K562 (cell line): ENCODE measurements around the gene TTC31. TPM values are rescaled to one million over a fixed set of nuclear protein-coding genes. Genes with fewer than 3 reads are reported as not detected.
A peak's percentile ranks its signal among the peaks of the same experiment; 100 is the strongest.

ENCODE experiments used
- HDAC1 ChIP-seq, 2 experiments: fragments of 450-650 bp; IDR thresholded peaks; 2 replicates each; pipeline ENCODE4 v1.6.1; 2016 to 2017; ENCODE audit warnings: inconsistent platforms in 1 of 2, mild to moderate bottlenecking in 1 of 2, moderate library complexity in 1 of 2
- KAT7 ChIP-seq: sonication (generic); formaldehyde crosslinking; IDR thresholded peaks from 2 replicates; pipeline ENCODE4 v1.8.0; 2022; ENCODE audit warnings: missing genetic modification reagents, mild to moderate bottlenecking, borderline replicate concordance
- NFRKB ChIP-seq: fragments of 450-650 bp; IDR thresholded peaks from 2 replicates; pipeline ENCODE4 v1.6.1; 2016; ENCODE audit warnings: low read depth
- PML ChIP-seq: IDR thresholded peaks from 2 replicates; pipeline ENCODE4 v1.6.1; 2012; ENCODE audit warnings: low read length, inconsistent platforms
- TBL1XR1 ChIP-seq, 2 experiments: IDR thresholded peaks; 2 replicates each; pipeline ENCODE4 v1.6.1; 2012; ENCODE audit warnings: improper control_type of control experiment in 2 of 2, low read length in 2 of 2, mild to moderate bottlenecking in 1 of 2
- TBP ChIP-seq: optimal IDR thresholded peaks from 2 replicates; pipeline ENCODE3; 2011; ENCODE audit warnings: low read depth, low read length, improper control_type of control experiment
- UBTF ChIP-seq, 2 experiments: IDR thresholded peaks; 2 replicates each; pipeline ENCODE4 v1.6.1; 2012; ENCODE audit warnings: improper control_type of control experiment in 2 of 2, low read depth in 2 of 2, low read length in 2 of 2, borderline replicate concordance in 1 of 2
- ZBTB40 ChIP-seq, 2 experiments: fragments of 450-650 bp in 1 of 2; sonication (generic) in 1 of 2; formaldehyde crosslinking in 1 of 2; IDR thresholded peaks; 2 replicates each; pipeline versions ENCODE4 v1.7.1 to v1.9.0; 2016 to 2022; ENCODE audit warnings: inconsistent platforms in 1 of 2, mild to moderate bottlenecking in 1 of 2, missing genetic modification reagents in 1 of 2
- ZNF347 ChIP-seq: fragments of 450-650 bp; formaldehyde crosslinking; IDR thresholded peaks from 2 replicates; pipeline ENCODE4 v1.4.0; 2020; ENCODE audit warnings: low read depth, mild to moderate bottlenecking, moderate library complexity
- polyA plus RNA-seq, 8 experiments: library from polyadenylated mRNA; depleted of rRNA in 4 of 8; stranded (reverse) in 5 of 8; unstranded in 3 of 8; fragments of >200 nt; fragmentation: Nextera tagmentation in 2 of 8; fragmentation: Illumina TruSeq in 1 of 8; extraction: Ambion mirVana in 2 of 8; extraction: Trizol in 1 of 8; gene quantifications; 2 replicates each; pipeline versions ENCODE4 v1.2.1 to v1.2.3, GENCODE V29; 2011 to 2014; ENCODE audit warnings: inconsistent platforms in 1 of 8, missing spikeins in 1 of 8
- total RNA-seq, 7 experiments: library from RNA; depleted of rRNA in 6 of 7; stranded (reverse); fragments of >200 nt in 6 of 7; fragmentation: Illumina TruSeq in 2 of 7; extraction: Trizol in 2 of 7; gene quantifications; 2 replicates each; pipeline versions ENCODE4 v1.2.1 to v1.2.3, GENCODE V29; 2011 to 2021; ENCODE audit warnings: low replicate concordance in 1 of 7

The TTC31 gene
- total and polyA plus RNA-seq, 9 of the 15 experiments (the other 6 are each of a cell fraction or from before 2014, with no cell fraction given), result 4.7 to 30.5 (median 15.9) TPM

- TF ChIP-seq ZBTB40 (IDR thresholded peaks at IDR 0.05) (peak; percentile 90), ZBTB40 (CRISPR knock-in tag; IDR thresholded peaks at IDR 0.05) (no peak), TBL1XR1 (IDR thresholded peaks at IDR 0.05; ENCODE audit: low read length in 2 of 2) (peak in 1 of 2 experiments; percentile 31; a peak in 1 of 4 replicates), NFRKB (peak; percentile 59), KAT7 (CRISPR knock-in tag) (peak; percentile 74; the same call in 1 of the 2 replicates), TBP (peak; percentile 81), ZNF347 (CRISPR knock-in tag) (no peak), UBTF (IDR thresholded peaks at IDR 0.05; ENCODE audit: borderline replicate concordance in 1 of 2, low read depth in 2 of 2, low read length in 2 of 2) (0 out of 4 replicates have a peak, but pooled peaks of 1 of the 2 experiments have one; percentile 34), HDAC1 (IDR thresholded peaks at IDR 0.05) (peak in 1 of 2 experiments; percentile 82; a peak in 2 of 4 replicates), PML (peak; percentile 81)
Observed at GRCh38 chr2:74529357-74530238, 46.7 kb downstream of the TTC31 start, which contains the start of the genes AUP1 and HTRA2 (continued).
